Jurkat, Clone E6-1 (cell line): ENCODE results near the gene DENND5A. TPM values are rescaled to one million over a fixed set of nuclear protein-coding genes. Genes with fewer than 3 reads are reported as not detected.

Experiments used
- DNase-seq: peaks from one replicate; pipeline ENCODE4 v3.0.0-alpha.2; 2011; ENCODE audit warnings: low read depth, low spot score
- H3K4me3 ChIP-seq: 2 replicates; pipeline ENCODE4 v1.5.1; 2011; ENCODE audit warnings: mild to moderate bottlenecking, low read length, control low read depth, moderate library complexity
- polyA plus RNA-seq: library from polyadenylated mRNA; unstranded; fragments of >200 nt; gene quantifications from one replicate; pipeline ENCODE4 v1.2.1, GENCODE V29; 2012; ENCODE audit warnings: missing spikeins; ENCODE audit not compliant: insufficient read length, insufficient read depth

Gene DENND5A
- 8.0 TPM for polyA plus RNA-seq

DNA sequence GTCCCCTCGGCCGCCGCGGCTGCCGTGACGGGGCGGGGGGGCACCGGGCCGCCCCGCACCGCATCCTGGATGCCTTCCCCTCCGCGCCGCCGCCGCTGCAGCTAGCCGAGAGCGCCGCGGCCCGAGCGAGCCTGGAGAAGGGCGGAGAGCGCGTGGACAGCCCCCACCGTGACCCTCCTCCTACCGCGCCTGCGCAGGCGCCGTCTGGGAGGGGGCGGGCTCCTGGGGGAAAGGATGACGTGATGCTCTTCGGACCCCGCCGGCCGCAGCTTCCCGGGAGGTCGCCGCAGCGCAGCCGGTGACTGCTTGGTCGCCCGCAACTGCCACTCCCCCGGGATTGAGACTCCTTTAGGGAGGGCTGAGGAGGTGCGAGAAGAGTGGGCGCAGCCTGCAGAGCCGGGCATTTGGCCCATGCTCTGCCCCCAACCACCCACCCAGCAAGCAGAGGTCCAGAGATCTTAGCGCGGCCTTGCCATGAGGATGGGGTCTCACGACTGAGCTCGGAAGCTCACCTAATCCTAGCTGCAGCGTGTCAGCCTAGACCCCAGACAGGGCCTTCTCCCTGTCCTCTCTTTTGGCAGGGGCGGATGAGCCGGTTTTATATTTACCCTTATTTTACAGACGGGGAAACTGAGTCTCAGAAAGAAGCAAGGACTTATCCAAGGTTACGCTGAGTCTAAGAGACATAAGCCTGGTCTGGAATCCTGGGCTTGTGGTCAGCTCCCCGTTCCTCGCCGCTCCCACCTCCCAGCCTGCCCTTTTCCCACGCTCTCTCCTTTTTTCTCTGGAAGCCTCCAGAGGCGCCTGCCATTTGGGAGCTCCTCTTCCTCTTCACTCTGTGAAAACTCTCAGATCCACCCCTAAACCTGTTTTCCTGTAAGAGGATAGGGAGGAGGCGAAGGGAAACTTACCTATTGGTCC, at the start of gene DENND5A:
TSS of gene DENND5A (minus strand) at position 140 of the 921 bp plus-strand sequence. CDS start 281 bp downstream, outside the sequence.
- DNase-seq: no peak
- peak within 1 kb of the TSS; percentile 72 for H3K4me3 ChIP-seq

DNA sequence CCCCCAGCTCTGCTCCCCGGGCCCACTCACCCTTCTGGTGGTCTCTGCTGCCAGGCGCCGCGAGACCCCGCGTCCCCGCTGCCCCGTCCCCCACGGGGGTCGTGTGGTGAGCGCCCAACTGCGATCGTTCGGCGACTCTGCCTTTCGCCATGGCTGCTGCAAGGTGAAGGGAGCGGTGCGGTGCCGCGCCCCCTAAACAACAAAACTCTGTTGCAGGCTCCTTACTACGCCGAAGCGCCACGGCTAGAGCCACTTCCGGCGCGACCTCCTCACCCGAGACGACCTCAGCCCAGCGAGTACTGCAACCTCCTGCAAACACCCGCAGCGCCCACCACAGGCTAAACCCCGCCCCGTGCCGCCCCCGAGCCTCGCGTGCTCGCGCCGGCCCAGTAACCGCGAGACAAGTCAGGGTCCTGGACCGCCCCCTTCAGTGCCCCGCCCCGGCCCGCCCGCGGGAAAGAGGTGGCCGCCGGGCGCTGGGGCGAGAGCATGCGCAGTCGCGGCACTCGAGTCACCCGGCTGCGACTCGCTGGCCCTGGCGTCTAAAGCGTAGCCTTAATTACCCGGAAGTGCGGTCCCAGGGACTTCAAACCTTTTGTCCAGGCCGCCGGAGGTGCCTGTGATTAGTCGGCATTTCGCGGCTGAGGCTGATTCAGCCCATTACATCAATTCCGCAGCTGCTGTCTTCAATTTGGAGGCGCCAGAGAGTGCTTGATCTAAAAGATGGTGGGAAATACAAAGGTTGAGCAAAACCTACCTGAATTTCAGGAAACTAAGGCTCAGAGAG, 49.3 kb upstream of the DENND5A start, which contains the start of gene TMEM41B:
TSS of gene TMEM41B (minus strand) at position 303 of the 787 bp plus-strand sequence. CDS start at position 151, 152 bp downstream.
- H3K4me3 ChIP-seq: peak within 1 kb of the TSS; percentile 94
- DNase-seq: peak; percentile 96

GRCh38 chr11:9313648-9314290, 48.6 kb upstream of the DENND5A start:
- H3K4me3 ChIP-seq: peak overlapping the region; percentile 94
- no peak for DNase-seq

GRCh38 chr11:9310485-9311090, 45.4 kb upstream of the DENND5A start:
- no peak for DNase-seq
- H3K4me3 ChIP-seq: no peak overlapping the region

DNA sequence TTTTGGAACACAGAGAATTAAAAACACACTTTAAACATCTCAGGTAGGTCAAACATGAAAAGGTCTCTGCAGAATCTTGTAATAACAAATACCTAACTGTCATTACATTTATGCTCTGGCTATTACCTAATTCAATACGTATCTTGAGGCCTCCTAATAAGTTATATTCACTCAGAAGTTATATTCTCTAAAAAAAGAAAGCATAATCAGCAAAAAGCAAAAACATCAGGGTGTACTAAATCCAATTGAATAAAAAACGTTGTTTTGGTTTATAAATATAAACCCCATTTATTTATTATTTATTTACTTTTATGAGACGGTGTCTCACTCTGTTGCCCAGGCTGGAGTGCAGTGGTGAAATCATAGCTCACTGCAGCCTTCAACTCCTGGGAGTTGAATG, 39.0 kb upstream of the DENND5A start:
- DNase-seq: no peak
- no peak overlapping the region for H3K4me3 ChIP-seq

DNA sequence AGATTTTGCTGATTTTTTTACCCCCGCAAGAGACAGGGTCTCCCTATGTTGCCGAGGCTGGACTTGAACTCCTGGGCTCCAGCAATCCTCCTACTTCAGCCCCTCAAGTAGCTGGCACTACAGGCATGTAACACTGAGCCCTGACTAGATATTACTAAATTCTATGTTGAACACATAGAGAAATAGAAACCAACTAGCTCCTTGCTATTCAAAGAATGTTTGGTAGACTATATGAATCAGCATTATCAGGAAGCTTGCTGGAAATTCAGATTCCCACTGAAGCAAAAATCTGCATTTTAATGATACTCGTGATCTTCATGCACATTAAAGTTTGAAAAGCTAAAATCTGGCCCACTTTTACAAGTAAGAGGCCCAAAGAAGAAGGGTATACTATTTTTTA, 37.3 kb upstream of the DENND5A start:
- H3K4me3 ChIP-seq: no peak overlapping the region
- DNase-seq: no peak

DNA sequence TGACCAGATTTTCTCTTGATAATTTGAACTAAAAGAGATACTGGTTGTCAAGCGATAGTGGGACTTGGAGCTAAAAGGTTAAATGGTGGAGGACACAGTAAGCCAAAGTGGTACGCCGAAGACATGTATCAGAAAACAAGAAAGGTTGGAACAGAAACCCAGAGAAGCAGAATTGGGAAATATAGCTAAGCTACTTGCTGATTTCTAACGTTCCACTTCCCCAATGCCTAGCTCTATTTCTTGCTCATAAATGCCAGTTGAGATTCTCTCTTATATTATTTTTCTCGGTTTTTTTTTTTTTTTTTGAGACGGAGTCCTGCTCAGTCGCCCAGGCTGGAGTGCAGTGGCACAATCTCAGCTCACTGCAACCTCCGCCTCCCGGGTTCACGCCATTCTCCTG, 36.6 kb upstream of the DENND5A start:
- no peak for DNase-seq
- H3K4me3 ChIP-seq: no peak overlapping the region

DNA sequence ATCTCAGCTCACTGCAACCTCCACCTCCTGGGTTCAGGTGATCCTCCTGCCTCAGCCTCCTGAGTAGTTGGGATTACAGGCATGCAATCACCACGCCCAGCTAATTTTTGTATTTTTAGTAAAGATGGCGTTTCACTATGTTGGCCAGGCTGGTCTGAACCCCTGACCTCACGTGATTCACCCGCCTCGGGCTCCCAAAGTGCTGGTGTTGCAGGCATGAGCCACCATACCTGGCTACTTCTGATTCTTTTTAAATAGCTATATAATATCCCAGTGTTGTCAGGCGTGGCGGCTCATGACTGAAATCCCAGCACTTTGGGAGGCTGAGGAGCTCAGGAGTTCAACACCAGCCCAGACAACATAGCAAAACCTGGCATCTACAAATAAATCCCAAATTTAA, 28.5 kb upstream of the DENND5A start:
- DNase-seq: no peak
- H3K4me3 ChIP-seq: no peak overlapping the region

DNA sequence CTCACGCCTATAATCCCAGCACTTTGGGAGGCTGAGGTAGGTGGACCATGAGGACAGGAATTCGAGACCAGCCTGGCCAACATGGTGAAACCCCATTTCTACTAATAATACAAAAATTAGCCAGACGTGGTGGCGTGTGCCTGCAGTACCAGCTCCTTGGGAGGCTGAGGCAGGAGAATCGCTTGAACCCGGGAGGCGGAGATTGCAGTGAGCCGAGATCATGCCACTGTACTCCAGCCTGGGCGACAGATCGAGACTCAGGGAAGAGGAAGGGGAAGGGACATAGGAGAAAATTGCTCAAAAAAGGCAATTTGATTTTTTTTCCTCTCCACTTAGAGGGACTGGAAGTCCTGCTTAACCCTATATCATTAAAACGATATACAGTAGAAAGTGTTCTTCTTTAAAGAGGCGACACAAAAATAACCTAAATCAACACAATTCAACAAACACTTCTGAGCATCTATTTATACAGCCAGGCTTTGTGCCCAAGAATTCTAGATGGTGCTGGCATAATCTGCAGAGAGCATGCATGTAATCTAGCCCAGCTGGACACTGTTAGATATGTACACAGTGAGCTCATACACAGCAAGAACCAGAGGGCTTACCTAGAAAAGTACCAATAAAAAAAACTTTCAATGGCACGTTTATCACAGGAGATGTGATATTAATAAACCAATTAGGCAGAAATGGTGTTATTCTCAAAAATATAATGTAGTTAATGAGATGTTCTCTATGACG, 20.9 kb upstream of the DENND5A start:
- DNase-seq: no peak

GRCh38 chr11:9280655-9281301, 15.6 kb upstream of the DENND5A start:
- DNase-seq: peak; percentile 91
- H3K4me3 ChIP-seq: peak overlapping the region; percentile 18; the same call in 1 of the 2 replicates

More for the DNA sequence above, 20.9 kb upstream of the DENND5A start:
- no peak overlapping the region for H3K4me3 ChIP-seq

DNA sequence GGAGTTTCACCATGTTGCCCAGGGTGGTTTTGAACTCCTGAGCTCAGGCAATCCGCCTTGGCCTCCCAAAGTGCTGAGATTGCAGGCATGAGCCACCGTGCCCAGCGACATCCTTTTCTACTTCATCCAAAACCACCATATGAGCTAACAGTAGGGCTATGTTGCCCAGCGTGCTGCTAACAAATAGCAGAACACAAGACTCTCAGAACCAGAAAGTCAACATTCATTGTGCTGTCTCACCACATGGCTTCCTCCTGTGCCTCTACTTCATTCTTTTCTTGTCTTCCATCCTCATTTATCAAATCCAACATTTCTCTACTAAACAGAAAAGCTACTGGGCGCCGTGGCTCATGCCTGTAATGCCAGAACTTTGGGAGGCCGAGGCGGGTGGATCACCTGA, 12.0 kb upstream of the DENND5A start:
- DNase-seq: no peak
- no peak overlapping the region for H3K4me3 ChIP-seq

- DNase-seq: no peak
- H3K4me3 ChIP-seq: no peak overlapping the region
Measured at GRCh38 chr11:9276571-9276970, 11.4 kb upstream of the DENND5A start.

DNA sequence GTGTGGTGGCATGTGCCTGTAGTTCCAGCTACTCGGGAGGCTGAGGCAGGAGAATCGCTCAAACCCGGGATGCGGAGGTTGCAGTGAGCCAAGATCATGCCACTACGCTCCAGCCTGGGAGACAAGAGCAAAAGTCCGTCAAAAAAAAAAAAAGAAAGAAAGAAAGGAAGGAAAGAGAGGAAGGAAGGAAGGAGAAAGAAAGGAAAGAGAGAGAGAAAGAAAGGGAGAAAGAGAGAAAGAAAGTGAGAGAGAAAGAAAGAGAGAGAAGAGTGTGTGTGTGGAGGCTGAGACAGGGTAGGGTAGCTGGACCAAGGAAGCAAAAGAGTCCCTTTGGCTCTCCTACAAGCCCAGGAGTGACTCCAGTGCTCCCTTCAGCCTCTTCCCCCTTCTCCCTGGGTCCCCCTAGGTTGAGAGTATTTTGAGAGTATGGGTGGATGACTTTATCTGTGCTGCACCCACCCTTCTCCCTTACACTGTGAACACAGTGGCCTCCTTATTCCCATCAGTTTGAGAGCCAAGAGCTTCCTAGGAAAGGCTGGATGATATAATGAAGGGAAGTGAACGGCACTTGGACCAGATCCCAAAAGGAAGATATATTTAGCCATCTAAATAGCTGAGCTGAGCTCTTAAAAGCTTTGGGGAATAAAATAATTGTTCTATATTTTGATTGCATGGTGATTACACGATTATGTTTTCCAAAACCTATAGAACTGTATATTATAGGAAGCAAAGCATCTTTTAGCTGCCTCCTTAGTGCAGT, 9.5 kb upstream of the DENND5A start:
- no peak for DNase-seq
- H3K4me3 ChIP-seq: no peak overlapping the region

DNA sequence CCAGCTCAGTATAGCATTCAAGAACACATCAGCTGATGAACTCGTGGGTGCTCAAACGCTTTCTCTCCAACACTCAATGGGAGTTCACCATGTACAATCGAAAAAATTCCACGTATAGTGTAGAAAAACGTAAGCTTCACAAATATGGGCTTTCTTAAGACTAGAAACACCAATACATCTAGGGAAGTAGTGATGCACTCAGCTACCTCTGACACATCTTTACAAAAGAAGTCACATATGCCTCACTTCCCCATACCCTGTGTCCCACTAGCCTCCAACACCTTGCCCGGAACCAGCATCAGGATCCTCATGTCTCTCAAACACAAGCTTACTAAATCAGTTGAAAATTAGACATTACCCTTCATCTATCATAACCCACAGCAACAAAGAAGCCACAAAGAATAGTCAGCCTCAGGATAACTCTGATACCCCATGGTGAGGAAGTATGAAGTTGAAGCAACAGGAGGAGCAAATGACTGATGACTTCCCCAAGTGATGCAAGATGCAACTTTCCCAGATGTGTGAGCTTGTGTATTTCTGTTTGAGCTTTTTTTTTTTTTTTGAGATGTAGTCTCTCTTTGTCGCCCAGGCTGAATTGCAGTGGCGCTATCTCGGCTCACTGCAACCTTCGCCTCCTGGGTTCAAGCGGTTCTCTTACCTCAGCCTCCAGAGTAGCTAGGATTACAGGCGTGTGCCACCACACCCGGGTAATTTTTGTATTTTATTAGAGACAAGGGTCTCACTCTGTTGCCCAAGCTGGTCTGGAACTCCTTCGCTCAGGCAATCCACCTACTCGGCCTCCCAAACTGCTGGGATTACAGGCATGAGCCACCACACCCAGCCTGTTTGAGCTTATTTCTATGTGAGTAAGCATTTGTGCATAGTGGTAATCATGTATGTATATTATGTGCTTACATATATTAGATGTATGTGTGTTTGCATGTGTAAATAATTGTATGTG, 8.5 kb upstream of the DENND5A start:
- DNase-seq: peak; percentile 56
- no peak overlapping the region for H3K4me3 ChIP-seq

GRCh38 chr11:9269492-9270013, 4.4 kb upstream of the DENND5A start:
- DNase-seq: no peak
- H3K4me3 ChIP-seq: no peak overlapping the region

DNA sequence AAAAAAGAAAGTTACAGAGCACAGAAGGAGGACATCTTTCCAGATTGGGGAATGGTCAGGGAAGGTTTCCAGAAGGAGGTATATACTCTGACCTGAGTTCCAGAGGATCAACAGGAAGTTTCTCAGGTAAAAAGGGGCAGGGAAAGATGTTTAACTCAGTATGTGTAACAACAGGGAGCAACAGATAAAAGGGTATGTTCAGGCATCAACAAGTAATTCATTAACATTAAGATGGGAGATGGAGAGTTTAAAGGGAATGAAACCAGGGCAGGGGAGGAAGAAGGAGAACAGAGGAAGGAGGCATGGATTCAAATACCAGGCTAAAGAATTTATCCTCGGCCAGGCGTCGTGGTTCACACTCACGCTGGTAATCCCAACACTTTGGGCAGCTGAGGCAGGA, 2.5 kb upstream of the DENND5A start:
- no peak for DNase-seq
- H3K4me3 ChIP-seq: no peak overlapping the region
